ENCODE measurements around the gene DDX11.

DDX11 gene

DNA sequence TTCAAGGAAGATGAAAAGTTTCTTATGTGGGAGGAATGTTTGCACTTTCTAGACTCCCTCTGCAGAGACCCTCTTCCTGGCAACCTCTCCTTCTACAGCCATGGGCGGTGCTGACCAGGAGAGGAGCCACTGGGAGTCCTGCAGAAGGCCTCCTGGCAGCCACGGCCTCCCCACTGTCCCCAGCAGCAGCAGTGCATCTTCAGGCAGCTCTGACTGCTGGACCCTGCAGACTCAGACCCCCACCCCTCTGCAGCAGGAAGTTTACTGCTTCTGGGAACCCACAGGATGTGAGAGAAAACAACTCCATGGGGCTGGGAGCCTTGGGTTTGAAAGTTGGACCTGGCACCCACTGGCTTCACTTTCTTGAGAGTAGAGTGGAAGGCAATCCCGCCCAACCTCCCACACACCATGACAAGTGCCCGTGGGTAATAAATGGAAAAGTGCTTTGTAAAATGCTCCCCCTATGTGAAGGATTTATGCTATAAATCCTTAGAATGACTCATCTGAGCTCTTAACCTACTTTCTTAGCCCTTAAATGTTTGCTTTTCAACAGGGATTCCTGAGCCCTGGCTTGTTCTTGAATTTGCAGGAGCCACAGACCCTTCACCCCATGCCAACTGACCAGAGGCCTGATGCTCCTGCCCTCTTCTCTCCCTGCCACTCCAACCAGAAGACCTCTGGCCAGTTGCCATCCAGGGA is 37.5 kb upstream of the DDX11 start:
- Histone ChIP-seq H3K4me1 (ENCODE audit: insufficient read depth, low read length, severe bottlenecking) (peaks cover 53% of the 10 kb centered on the region), H4K20me1 (ENCODE audit: insufficient read depth, low read length) (no peaks in the 10 kb centered on the region), H3K4me2 (ENCODE audit: low read length) (no peak overlapping the region), H3K79me2 (ENCODE audit: insufficient read depth, low read length) (no peaks in the 10 kb centered on the region), H2AFZ (ENCODE audit: low read length) (no peak overlapping the region), H3K36me3 (ENCODE audit: insufficient read depth, low read length) (no peaks in the 10 kb centered on the region), H3K4me3 (ENCODE audit: low read depth, low read length, poor library complexity, severe bottlenecking) (no peak overlapping the region), H3K27ac (ENCODE audit: low read depth, low read length, poor library complexity, severe bottlenecking) (no peak overlapping the region), H3F3A (ENCODE audit: insufficient read depth, low read length) (no peaks in the 10 kb centered on the region), H3K9me3 (ENCODE audit: low read length) (no peaks in the 10 kb centered on the region), H3K27me3 (ENCODE audit: insufficient read depth, low read length) (no peaks in the 10 kb centered on the region), H3K9ac (ENCODE audit: low read length) (no peak overlapping the region), H3K9me2 (ENCODE audit: low read depth, low read length) (no peaks in the 10 kb centered on the region)
- TF ChIP-seq, protein P1, sequence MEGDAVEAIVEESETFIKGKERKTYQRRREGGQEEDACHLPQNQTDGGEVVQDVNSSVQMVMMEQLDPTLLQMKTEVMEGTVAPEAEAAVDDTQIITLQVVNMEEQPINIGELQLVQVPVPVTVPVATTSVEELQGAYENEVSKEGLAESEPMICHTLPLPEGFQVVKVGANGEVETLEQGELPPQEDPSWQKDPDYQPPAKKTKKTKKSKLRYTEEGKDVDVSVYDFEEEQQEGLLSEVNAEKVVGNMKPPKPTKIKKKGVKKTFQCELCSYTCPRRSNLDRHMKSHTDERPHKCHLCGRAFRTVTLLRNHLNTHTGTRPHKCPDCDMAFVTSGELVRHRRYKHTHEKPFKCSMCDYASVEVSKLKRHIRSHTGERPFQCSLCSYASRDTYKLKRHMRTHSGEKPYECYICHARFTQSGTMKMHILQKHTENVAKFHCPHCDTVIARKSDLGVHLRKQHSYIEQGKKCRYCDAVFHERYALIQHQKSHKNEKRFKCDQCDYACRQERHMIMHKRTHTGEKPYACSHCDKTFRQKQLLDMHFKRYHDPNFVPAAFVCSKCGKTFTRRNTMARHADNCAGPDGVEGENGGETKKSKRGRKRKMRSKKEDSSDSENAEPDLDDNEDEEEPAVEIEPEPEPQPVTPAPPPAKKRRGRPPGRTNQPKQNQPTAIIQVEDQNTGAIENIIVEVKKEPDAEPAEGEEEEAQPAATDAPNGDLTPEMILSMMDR (IDR thresholded peaks at IDR 0.05; ENCODE audit: low read length) = no peak
- TF ChIP-seq EZH2 (IDR thresholded peaks at IDR 0.05; ENCODE audit: borderline replicate concordance, low read length) = no peak

DNA sequence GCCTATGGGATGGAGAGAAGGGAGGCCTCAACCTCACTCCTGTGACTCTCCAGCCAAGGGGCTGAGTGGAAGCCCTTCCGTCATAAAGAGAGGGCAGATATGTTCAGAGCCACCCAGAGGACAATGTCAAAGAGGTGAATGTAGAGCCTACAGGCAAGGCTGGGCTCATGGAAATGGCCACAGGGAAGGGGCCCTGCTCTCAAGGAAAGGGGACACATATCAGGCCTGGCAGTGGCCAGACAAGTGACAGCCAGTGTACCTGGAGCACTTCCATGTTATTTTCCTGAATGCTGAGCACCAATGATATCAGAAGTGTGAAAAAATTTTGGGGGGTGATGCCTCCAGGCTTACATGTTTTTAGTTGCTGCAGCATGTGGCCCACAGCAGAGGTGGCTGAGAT is 36.6 kb upstream of the DDX11 start:
- H3K36me3 ChIP-seq (ENCODE audit: insufficient read depth, low read length) = no peaks in the 10 kb centered on the region
- TF ChIP-seq, protein P1 (IDR thresholded peaks at IDR 0.05; ENCODE audit: low read length) = no peak
- TF ChIP-seq EZH2 (IDR thresholded peaks at IDR 0.05; ENCODE audit: borderline replicate concordance, low read length) = no peak
- no peaks in the 10 kb centered on the region for H3K9me2 ChIP-seq (ENCODE audit: low read depth, low read length)
- H3K27me3 ChIP-seq (ENCODE audit: insufficient read depth, low read length) = no peaks in the 10 kb centered on the region
- H3K9ac ChIP-seq (ENCODE audit: low read length) = no peak overlapping the region
- H2AFZ ChIP-seq (ENCODE audit: low read length) = no peak overlapping the region
- H3K9me3 ChIP-seq (ENCODE audit: low read length) = no peaks in the 10 kb centered on the region
- no peak overlapping the region for H3K4me2 ChIP-seq (ENCODE audit: low read length)
- no peaks in the 10 kb centered on the region for H3F3A ChIP-seq (ENCODE audit: insufficient read depth, low read length)
- H3K4me1 ChIP-seq (ENCODE audit: insufficient read depth, low read length, severe bottlenecking) = peaks cover 52% of the 10 kb centered on the region
- no peaks in the 10 kb centered on the region for H4K20me1 ChIP-seq (ENCODE audit: insufficient read depth, low read length)
- no peaks in the 10 kb centered on the region for H3K79me2 ChIP-seq (ENCODE audit: insufficient read depth, low read length)
- H3K4me3 ChIP-seq (ENCODE audit: low read depth, low read length, poor library complexity, severe bottlenecking) = no peak overlapping the region
- H3K27ac ChIP-seq (ENCODE audit: low read depth, low read length, poor library complexity, severe bottlenecking) = peak overlapping the region; percentile 4

DNA sequence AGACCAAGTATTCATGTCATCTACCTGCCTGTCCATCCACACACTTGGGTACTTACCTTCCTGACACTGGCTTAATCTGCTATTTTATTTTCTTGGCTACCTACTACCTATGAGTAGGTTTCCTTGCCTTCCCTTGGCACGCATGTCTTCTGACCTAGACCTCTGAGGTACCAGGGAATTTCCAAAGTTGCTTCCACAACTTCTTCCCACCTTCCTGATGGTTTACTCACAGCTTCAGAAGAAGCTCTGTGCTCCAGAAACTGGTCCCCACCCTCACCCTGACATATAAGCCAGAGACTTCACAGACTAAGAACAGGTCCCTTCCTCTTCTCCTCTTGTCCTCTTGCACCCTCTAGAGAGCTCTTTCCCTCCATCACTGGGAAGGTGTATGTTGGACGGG is 35.7 kb upstream of the DDX11 start:
- H3K9me3 ChIP-seq (ENCODE audit: low read length) = no peaks in the 10 kb centered on the region
- H3K4me2 ChIP-seq (ENCODE audit: low read length) = no peak overlapping the region
- H2AFZ ChIP-seq (ENCODE audit: low read length) = no peak overlapping the region
- H3F3A ChIP-seq (ENCODE audit: insufficient read depth, low read length) = no peaks in the 10 kb centered on the region
- H3K79me2 ChIP-seq (ENCODE audit: insufficient read depth, low read length) = no peaks in the 10 kb centered on the region
- no peaks in the 10 kb centered on the region for H3K9me2 ChIP-seq (ENCODE audit: low read depth, low read length)
- H3K36me3 ChIP-seq (ENCODE audit: insufficient read depth, low read length) = no peaks in the 10 kb centered on the region
- no peaks in the 10 kb centered on the region for H3K27me3 ChIP-seq (ENCODE audit: insufficient read depth, low read length)
- H3K27ac ChIP-seq (ENCODE audit: low read depth, low read length, poor library complexity, severe bottlenecking) = no peak overlapping the region
- H3K9ac ChIP-seq (ENCODE audit: low read length) = no peak overlapping the region
- H4K20me1 ChIP-seq (ENCODE audit: insufficient read depth, low read length) = no peaks in the 10 kb centered on the region
- H3K4me3 ChIP-seq (ENCODE audit: low read depth, low read length, poor library complexity, severe bottlenecking) = no peak overlapping the region
- H3K4me1 ChIP-seq (ENCODE audit: insufficient read depth, low read length, severe bottlenecking) = peaks cover 45% of the 10 kb centered on the region
- TF ChIP-seq EZH2 (IDR thresholded peaks at IDR 0.05; ENCODE audit: borderline replicate concordance, low read length) = no peak
- TF ChIP-seq, protein P1 (IDR thresholded peaks at IDR 0.05; ENCODE audit: low read length) = no peak; the same call in 1 of the 2 replicates

Data from OCI-LY1 (cell line).